HepG2 (cell line): ENCODE measurements around the gene VGF. TPM values are rescaled to one million over a fixed set of nuclear protein-coding genes. Genes with fewer than 3 reads are reported as not detected.

Experiments used
- ARNTL ChIP-seq: sonication (generic); formaldehyde crosslinking; IDR thresholded peaks from 2 replicates; pipeline ENCODE4 v1.4.0; 2020; ENCODE audit warnings: mild to moderate bottlenecking, missing genetic modification reagents
- BCLAF1 ChIP-seq: fragments of 450-650 bp; IDR thresholded peaks from 2 replicates; pipeline ENCODE4 v1.6.1; 2017; ENCODE audit warnings: mild to moderate bottlenecking
- HMG20A ChIP-seq: IDR thresholded peaks from 2 replicates; pipeline ENCODE4 v1.6.1; 2016; ENCODE audit warnings: borderline replicate concordance
- HMG20B ChIP-seq: conservative IDR thresholded peaks from 2 replicates; pipeline ENCODE4 v1.6.1; 2016; ENCODE audit warnings: missing genetic modification reagents, missing compliant biosample characterization
- IRF9 ChIP-seq: sonication (generic); formaldehyde crosslinking; IDR thresholded peaks from 2 replicates; pipeline ENCODE4 v1.8.0; 2022; ENCODE audit warnings: missing genetic modification reagents, mild to moderate bottlenecking, borderline replicate concordance
- MAFG ChIP-seq: sonication (generic); formaldehyde crosslinking; IDR thresholded peaks from 2 replicates; pipeline ENCODE4 v1.5.1; 2020; ENCODE audit warnings: mild to moderate bottlenecking, missing genetic modification reagents
- RELA ChIP-seq: sonication (generic); formaldehyde crosslinking; IDR thresholded peaks from 2 replicates; pipeline ENCODE4 v1.4.0; 2020; ENCODE audit warnings: missing genetic modification reagents
- SALL2 ChIP-seq: sonication (generic); formaldehyde crosslinking; IDR thresholded peaks from 2 replicates; pipeline ENCODE4 v1.8.1; 2023; ENCODE audit warnings: mild to moderate bottlenecking, missing genetic modification reagents, inconsistent platforms
- SIX1 ChIP-seq: sonication (generic); formaldehyde crosslinking; IDR thresholded peaks from 2 replicates; pipeline ENCODE4 v1.4.0; 2020; ENCODE audit warnings: missing genetic modification reagents, borderline replicate concordance
- SNRNP70 ChIP-seq: fragments of 200-400 bp; formaldehyde crosslinking; IDR thresholded peaks from 2 replicates; pipeline ENCODE4 v1.6.1; 2017; ENCODE audit warnings: mild to moderate bottlenecking, low read depth, low read length, moderate library complexity
- TBL1XR1 ChIP-seq: fragments of 150-350 bp; IDR thresholded peaks from 2 replicates; pipeline ENCODE4 v1.6.1; 2014; ENCODE audit warnings: borderline replicate concordance, low read length; ENCODE audit not compliant: partially characterized antibody
- TOPORS ChIP-seq: sonication (generic); formaldehyde crosslinking; IDR thresholded peaks from 2 replicates; pipeline ENCODE4 v1.8.0; 2023; ENCODE audit warnings: mild to moderate bottlenecking, missing genetic modification reagents
- ZBTB44 ChIP-seq: sonication (generic); formaldehyde crosslinking; IDR thresholded peaks from 2 replicates; pipeline ENCODE4 v1.4.0; 2020; ENCODE audit warnings: missing genetic modification reagents
- ZNF101 ChIP-seq: sonication (generic); formaldehyde crosslinking; IDR thresholded peaks from 2 replicates; pipeline ENCODE4 v1.4.0; 2020; ENCODE audit warnings: mild to moderate bottlenecking, low read depth, missing genetic modification reagents, borderline replicate concordance
- ZNF224 ChIP-seq: sonication (generic); formaldehyde crosslinking; IDR thresholded peaks from 2 replicates; pipeline ENCODE4 v1.5.0; 2020; ENCODE audit warnings: mild to moderate bottlenecking, missing genetic modification reagents
- ZNF484 ChIP-seq: sonication (generic); formaldehyde crosslinking; IDR thresholded peaks from 2 replicates; pipeline ENCODE4 v1.5.1; 2020; ENCODE audit warnings: mild to moderate bottlenecking, low read depth, missing genetic modification reagents, borderline replicate concordance
- ZNF597 ChIP-seq: sonication (generic); formaldehyde crosslinking; IDR thresholded peaks from 2 replicates; pipeline ENCODE4 v1.5.0; 2020; ENCODE audit warnings: missing genetic modification reagents
- ZNF615 ChIP-seq: sonication (generic); formaldehyde crosslinking; IDR thresholded peaks from 2 replicates; pipeline ENCODE4 v1.5.0; 2020; ENCODE audit warnings: mild to moderate bottlenecking, missing genetic modification reagents, borderline replicate concordance
- ZNF652 ChIP-seq: IDR thresholded peaks from 2 replicates; pipeline ENCODE4 v1.6.1; 2016; ENCODE audit warnings: low read depth, borderline replicate concordance
- ZNF709 ChIP-seq: sonication (generic); formaldehyde crosslinking; IDR thresholded peaks from 2 replicates; pipeline ENCODE4 v1.5.0; 2020; ENCODE audit warnings: mild to moderate bottlenecking, missing genetic modification reagents
- ZNF710 ChIP-seq: sonication (generic); formaldehyde crosslinking; IDR thresholded peaks from 2 replicates; pipeline ENCODE4 v1.5.0; 2020; ENCODE audit warnings: mild to moderate bottlenecking, missing genetic modification reagents, borderline replicate concordance
- polyA plus RNA-seq, 8 experiments: library from polyadenylated mRNA; depleted of rRNA in 3 of 8; stranded (reverse) in 7 of 8; unstranded in 1 of 8; fragments of >200 nt; fragmentation: Illumina TruSeq in 4 of 8; extraction: Trizol in 4 of 8; gene quantifications; 2 replicates each; pipeline versions ENCODE4 v1.2.1 to v1.2.3, GENCODE V29; 2011 to 2016; ENCODE audit warnings: low read depth in 4 of 8, missing spikeins in 1 of 8, mixed read lengths in 1 of 8; ENCODE audit not compliant: insufficient read depth in 1 of 8
- total RNA-seq, 5 experiments: library from RNA; depleted of rRNA; stranded (reverse); fragments of >200 nt; fragmentation: Illumina TruSeq; extraction: Trizol; gene quantifications; 2 replicates each; pipeline ENCODE4 v1.2.3, GENCODE V29; 2016; ENCODE audit warnings: low read depth in 1 of 5

Gene VGF
- total and polyA plus RNA-seq, 2 of the 13 experiments (the other 11 are each of a cell fraction or from before 2014, with no cell fraction given): 0.12 to 0.46 TPM

- TF ChIP-seq ZNF710 (CRISPR knock-in tag) (peak; percentile 38; the same call in 1 of the 2 replicates), SIX1 (CRISPR knock-in tag) (no peak), ZBTB44 (no peak), IRF9 (no peak; the same call in 1 of the 2 replicates), HMG20B (no peak), RELA (CRISPR knock-in tag) (no peak), ZNF101 (CRISPR knock-in tag) (no peak), MAFG (CRISPR knock-in tag) (no peak), HMG20A (peak; percentile 74; the same call in 1 of the 2 replicates), ZNF615 (CRISPR knock-in tag) (no peak), SALL2 (CRISPR knock-in tag) (no peak), ZNF597 (no peak), ZNF484 (CRISPR knock-in tag) (no peak), ZNF652 (CRISPR knock-in tag) (no peak), ARNTL (peak; percentile 79), TOPORS (CRISPR knock-in tag) (no peak), ZNF709 (CRISPR knock-in tag) (0 out of 2 replicates have a peak, but pooled peaks have one; percentile 9), TBL1XR1 (no peak), ZNF224 (no peak), BCLAF1 (no peak), SNRNP70 (no peak)
These were observed 40.9 kb downstream of the VGF start (continued) for GRCh38 chr7:101124376-101125056.
